HG03159 (cell line): ENCODE data around the gene PNP.
A peak's percentile ranks its signal among the peaks of the same experiment; 100 is the strongest.

ENCODE experiments used
- ATAC-seq: cut with Tn5 transposase; IDR thresholded peaks from one replicate; pipeline ENCODE4 v1.9.1; 2021; ENCODE audit warnings: mild to moderate bottlenecking, moderate library complexity; ENCODE audit not compliant: unreplicated experiment

Gene PNP

GRCh38 chr14:20454516-20455354, 14.5 kb upstream of the PNP start, which contains the start of the genes APEX1 and OSGEP:
TSS of gene APEX1 (plus strand) at chr14:20455226. CDS start at chr14:20455646, 420 bp downstream.
TSS of gene OSGEP (minus strand) at chr14:20454812. CDS start at chr14:20454683, 129 bp downstream.
- ATAC-seq, result peak; percentile 87

DNA sequence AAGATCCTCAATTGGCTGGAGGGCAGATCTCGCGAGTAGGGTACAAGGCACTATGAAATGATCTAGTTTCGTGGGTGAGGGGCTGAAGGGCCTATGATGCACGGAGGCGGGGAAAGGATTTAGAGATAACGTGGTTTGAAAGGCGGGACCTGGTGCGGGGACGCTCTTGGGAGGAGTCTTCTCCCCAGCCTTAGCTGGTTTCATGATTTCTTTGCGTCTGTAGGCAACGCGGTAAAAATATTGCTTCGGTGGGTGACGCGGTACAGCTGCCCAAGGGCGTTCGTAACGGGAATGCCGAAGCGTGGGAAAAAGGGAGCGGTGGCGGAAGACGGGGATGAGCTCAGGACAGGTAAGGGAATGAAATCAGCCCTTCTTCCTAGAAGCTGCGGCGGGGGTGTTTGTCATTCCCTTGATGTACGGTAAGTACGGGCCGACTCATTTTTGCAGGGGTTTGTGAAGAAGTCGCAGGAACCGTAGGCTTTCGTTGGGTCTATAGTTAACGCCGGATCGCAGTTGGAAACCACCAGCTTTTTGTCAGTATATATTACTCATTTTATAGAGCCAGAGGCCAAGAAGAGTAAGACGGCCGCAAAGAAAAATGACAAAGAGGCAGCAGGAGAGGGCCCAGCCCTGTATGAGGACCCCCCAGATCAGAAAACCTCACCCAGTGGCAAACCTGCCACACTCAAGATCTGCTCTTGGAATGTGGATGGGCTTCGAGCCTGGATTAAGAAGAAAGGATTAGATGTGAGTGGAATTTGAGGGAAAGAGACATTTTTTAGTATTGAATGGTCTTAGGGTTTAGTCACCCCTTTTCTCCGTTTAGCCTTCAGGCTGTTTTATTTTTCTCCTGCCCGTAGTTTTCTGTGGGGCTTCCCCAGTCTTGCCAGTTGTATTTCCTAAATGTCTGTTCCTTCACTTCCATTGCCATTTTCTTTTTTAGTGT, 13.6 kb upstream of the PNP start:
- ATAC-seq, result peak; percentile 48

DNA sequence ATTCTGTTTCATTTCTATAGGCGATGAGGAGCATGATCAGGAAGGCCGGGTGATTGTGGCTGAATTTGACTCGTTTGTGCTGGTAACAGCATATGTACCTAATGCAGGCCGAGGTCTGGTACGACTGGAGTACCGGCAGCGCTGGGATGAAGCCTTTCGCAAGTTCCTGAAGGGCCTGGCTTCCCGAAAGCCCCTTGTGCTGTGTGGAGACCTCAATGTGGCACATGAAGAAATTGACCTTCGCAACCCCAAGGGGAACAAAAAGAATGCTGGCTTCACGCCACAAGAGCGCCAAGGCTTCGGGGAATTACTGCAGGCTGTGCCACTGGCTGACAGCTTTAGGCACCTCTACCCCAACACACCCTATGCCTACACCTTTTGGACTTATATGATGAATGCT, 12.2 kb upstream of the PNP start:
- no peak for ATAC-seq

DNA sequence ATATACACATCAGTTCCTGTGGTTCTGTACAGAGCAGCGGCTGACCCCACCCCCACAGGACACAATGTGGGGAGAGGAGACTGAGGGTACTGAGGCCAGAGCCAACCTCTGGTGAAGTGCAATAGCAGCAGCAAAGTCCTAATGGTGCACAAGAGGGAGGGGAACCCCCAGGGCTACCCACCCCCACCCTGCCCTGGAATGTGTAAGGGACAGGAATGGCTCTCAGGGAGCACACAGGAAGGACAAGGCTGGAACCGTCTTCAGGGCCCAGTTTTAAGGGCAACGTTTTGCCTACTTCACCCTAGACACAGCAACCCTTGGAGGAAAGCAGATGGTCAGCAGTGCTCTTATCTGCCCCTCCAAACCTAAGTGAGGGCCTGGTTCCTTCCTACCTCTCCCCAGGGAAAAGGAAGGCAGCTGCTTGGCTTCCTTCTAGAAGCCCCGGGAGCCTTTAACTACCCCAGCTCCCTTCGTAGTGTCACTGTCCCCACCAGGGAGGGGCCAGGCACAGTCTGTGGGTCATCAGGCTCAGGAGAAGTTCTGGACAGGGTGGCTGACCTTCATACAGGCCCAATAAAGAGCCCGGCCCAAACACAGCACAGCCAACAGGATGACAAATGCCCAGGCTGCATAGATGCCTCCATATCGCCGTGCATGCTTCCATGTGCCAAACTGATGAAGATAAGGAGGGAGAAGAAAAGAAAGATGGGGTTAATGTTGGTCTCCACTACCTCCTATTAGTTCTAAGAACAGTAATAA, 11.0 kb upstream of the PNP start:
- no peak for ATAC-seq

DNA sequence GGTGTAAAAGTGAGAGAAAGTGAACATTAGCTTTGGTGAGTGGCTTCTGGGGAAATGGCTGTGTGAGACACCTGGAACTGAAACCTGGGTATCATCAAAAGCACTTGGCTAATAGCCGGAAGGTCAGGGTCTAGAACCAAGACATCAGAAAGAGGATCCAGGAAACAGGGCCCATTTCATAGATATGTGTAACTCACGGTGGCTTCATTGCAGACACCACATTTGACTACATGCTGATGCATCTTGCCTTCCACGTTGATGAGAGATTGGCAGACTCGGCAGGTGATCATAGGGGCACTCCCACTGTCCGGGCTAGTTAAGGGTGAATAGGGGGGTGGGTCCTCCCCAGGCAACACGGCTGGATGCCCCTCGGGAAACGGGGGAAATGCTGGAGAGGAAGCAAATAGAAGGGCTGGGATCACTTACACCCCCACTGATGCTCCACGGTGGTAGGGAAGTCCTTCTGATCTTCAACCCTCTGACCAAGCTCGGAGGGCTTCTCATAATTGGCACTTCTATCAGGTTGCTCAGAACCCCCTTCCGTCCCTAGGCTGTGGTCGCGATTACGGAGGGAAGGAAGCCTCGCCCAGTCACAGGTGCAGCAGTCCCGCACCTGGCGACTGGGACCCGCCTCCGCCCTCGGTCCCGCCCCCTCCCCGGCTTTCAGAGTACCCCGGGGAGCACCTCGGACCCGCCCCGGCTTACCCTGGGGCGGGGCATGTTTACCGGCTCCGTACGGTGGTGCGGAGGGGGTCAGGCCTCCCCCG, 8.6 kb upstream of the PNP start:
- peak; percentile 14 for ATAC-seq

DNA sequence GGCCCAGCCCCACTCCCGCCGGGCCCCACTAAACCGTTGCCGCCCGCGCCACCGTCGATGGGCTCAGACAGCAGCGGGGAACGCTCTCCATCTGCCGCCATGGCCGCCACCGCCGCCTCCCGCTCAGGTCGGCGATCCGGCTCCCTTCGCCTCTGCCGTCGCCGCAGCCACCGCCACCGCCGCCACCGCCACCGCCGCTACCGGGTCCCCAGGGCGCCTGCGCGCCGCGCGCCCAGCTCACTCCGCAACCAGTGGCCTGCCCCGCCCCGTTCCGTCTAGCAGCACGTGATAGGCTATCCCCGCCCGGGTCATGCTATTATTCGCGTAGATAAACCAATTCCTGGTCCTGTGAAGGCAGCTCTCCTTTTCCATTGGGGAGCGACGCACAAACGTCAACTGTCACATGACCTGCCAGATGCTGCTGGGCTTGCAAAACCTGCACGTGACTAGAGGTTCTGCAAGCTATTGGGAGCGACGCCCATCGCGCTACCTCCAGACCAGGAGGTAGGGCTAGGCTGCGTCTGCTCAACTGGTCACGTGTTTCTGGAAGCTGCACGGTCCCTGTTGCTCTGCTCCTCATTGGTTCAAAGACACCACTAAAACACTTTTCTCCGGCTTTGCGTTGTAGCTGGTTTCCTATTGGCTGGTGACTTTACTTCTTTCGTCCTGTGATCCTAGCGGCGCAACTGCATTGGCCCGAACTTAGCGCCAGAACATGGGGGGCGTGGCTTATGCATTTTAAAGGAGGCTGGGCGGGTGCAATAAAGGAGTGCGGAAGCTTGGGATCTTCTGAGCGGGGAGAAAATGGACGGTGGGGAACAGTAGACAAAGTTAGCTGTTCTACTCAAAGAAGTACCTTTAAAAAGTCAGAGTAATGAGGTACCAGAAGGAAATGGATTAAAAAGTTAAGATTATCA, 7.7 kb upstream of the PNP start, which contains the start of gene PIP4P1:
PIP4P1 (minus strand) TSS at position 210 of the 917 bp plus-strand sequence; CDS start at position 101, 109 bp downstream.
- peak; percentile 89 for ATAC-seq

DNA sequence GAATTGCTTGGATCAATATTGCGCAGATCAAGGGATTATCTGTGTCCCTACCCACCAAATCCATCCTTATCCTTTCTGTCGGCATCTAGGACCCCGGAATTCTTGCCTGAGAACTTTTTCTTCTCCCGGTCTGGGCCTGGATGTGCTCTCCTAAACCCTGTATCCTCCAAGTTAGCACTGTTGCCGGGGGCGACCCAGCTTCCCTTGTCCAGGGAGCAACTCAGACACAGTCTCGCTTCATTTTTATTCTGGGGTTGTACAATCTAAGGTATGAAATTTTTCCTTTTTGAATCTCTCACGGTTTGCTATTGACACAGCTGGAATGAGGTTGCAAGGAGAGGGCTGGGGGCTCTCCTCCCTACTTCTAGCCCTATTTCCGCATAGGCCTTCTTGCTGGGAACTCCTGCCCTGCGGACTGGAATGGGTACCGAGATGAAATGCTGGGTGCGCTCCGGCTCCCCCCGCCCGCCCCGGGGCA, 403 bp upstream of the PNP start:
- ATAC-seq, result no peak

DNA sequence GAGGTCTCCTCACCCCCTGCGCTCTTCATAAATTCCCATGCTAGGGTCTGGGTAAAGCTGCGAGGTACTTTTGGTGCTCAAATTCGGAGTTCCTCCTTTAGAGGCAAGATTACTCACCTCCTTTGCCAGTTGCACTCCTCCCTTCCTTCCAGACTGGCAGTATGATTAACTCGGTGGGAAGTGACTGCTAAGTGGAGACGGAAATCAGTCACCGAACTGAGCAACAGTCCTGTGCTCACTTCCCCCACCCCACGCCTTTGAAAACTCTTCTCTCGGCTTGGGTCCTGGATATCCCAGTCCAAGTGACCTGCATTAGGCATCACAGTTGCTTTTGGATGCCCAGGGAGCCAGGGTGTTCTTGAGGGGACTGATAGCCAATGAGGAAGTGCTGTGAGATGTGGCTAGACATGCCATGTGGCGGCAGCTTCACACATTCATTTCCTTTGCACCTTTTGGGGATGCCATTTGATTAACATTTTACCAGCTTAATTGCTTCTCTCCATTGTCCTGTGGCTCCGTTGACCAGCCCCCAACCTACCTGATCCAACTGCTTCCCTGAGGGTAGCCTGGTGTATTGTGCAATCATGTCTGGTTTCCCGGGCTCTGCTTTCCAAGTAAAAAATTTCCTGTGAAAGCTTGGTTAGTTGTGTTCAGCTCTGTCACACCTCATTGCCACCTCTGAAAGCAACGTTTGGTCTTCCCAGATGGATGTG, 840 bp downstream of the PNP start:
- ATAC-seq, result peak; percentile 37

GRCh38 chr14:20470603-20470901, 1.3 kb downstream of the PNP start:
- no peak for ATAC-seq

GRCh38 chr14:20472536-20473169, 3.4 kb downstream of the PNP start:
- no peak for ATAC-seq

DNA sequence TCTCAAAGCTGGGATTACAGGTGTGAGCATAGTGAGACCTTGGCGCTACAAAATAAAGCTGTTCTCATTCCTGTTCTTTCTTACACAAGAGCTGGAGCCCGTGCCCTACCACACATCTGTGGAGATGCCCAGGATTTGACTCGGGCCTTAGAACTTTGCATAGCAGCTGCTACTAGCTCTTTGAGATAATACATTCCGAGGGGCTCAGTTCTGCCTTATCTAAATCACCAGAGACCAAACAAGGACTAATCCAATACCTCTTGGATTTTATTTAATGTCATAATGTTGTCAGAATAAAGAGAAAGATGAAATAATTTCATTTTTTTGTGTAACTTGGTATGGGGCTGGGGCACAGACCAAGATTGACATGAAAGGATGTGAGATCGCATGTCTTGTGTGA, 7.6 kb downstream of the PNP start:
- no peak for ATAC-seq

DNA sequence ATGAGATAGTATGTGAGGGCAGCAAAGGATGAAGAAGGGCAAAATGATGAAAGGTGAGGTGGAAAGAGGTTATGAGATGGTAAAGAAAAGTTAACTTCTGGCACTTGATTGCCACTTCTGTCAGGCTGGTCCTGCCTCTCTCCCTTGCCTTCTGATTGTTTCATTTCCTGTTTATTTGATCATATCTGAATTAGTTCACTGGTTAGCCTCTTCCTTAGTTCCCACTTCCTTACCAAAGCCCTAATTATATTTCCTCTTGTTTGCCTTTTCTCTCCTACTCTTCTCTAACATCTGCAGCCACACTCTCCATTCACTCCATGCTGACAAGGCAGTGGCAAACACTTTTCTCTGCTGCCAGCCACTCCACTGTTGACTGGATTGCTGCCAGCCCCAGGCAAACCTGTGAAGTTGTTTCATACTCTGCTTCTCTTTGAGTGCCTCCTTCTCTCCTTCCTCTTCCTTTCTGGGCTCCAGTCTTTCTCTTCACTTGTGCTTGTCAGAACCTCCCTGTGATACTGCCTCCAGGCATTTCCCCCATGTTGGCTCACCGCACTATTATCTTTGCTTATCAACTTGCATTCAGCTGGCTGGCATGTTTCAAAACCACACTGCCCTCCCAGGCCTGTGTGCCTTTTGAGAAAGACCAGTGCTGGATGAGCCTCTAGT, 8.1 kb downstream of the PNP start:
- ATAC-seq, result no peak

GRCh38 chr14:20478894-20479293, 9.7 kb downstream of the PNP start:
- ATAC-seq, result no peak

- no peak for ATAC-seq
These were observed 13.2 kb downstream of the PNP start for GRCh38 chr14:20482382-20482781.

GRCh38 chr14:20485900-20486299, 16.7 kb downstream of the PNP start:
- ATAC-seq, result no peak

DNA sequence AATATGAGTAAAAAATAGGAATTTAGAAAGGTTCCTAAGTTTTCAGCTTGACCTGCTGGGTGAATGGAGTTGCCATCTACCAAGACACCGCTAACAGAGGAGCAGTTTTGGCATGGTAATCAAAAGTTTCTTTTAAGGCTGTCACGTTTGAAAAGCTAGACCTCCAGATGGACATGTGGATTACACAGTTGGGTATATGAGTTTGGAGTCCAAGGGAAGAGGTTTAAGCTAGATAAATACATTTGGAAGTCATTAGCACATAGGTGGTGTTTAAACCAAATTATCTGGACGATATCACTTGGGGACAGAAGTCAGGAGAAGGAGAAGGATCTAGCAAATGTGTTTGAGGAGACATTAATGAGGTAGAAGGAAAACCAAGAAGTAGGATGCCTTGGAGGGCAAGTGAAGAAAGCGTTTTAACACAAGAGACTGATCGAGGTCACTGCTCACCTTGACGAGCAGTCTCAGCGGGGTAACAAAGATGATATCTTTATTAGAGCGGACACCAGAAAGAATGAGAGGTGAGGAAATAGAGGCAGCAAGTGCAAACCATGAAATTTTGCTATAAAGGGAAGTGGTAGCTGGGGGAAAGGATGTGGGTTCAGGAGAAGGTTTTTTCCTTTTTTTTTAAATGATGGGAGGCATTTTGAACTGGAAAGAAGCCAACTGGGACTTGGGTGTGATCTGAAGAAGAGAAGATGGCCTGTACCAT, 17.6 kb downstream of the PNP start:
- no peak for ATAC-seq

DNA sequence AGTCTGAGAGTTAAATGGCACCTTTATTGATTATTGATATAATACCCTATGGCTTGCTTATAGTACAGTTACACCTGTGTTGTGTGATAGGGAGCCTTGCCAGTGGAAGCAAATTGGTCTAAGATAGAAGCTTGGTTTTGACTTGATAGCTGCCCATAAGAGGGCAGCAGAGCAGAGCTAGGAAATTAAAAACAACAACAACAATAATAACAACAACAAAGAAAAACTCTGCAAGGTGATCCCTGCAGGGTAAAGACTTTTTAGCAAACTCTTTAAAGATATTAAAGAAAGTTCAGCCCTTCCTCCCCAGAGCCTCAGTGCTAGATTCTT, 18.2 kb downstream of the PNP start:
- ATAC-seq, result no peak
